NCI-H345 treated with DMSO at 0.1 percent for 48 hours (cell line): Measurements from ENCODE around the gene NDUFV1.
A peak's percentile ranks its signal among the peaks of the same experiment; 100 is the strongest.
"Not testable (repeated sequence)": the region's sequence is repeated elsewhere in the genome, so short reads cannot be mapped to it uniquely, and the experiment has no call there.

Source experiments
- DNase-seq: peaks from one replicate; lab custom pipeline; 2025; ENCODE audit not compliant: unreplicated experiment; lab: John Stamatoyannopoulos, UW

The NDUFV1 gene

DNA sequence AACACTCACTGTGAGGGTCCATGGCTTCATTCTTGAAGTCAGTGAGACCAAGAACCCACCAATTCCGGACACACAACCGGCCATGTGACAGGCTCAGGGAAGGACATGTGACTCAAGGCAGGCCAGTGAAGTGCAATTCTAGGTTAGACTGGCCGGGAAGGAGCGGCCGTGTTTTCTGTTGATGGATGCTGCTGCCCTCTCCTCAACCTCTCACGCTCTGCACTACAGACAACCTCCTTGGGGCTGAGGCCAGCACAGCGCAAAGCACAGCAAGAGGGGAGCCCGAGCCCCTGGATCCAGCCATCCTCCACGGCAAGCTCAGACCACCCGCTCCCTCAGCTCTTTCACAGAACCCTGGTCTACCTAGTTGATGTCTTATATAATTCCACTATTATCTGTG lies 20.2 kb downstream of the NDUFV1 start:
- DNase-seq: no peak

DNA sequence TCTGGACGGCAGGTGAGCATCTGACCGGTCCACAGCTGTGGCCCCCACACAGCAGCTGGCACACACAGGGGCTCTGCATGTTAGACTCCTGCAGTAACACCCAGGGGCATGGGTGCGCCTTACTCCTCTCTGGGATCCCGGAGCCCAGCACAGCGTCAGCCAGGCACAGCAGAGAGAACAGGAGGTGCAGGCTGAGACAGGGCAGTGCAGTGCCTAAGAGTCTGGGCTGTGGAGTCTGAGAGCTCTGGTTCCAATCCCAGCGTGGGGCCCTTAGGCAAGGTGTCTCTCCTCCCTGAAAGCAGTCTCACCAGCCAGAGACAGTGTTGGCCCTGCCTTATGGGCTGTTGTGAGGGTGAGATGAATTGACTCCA lies 20.7 kb downstream of the NDUFV1 start:
- DNase-seq: no peak

DNA sequence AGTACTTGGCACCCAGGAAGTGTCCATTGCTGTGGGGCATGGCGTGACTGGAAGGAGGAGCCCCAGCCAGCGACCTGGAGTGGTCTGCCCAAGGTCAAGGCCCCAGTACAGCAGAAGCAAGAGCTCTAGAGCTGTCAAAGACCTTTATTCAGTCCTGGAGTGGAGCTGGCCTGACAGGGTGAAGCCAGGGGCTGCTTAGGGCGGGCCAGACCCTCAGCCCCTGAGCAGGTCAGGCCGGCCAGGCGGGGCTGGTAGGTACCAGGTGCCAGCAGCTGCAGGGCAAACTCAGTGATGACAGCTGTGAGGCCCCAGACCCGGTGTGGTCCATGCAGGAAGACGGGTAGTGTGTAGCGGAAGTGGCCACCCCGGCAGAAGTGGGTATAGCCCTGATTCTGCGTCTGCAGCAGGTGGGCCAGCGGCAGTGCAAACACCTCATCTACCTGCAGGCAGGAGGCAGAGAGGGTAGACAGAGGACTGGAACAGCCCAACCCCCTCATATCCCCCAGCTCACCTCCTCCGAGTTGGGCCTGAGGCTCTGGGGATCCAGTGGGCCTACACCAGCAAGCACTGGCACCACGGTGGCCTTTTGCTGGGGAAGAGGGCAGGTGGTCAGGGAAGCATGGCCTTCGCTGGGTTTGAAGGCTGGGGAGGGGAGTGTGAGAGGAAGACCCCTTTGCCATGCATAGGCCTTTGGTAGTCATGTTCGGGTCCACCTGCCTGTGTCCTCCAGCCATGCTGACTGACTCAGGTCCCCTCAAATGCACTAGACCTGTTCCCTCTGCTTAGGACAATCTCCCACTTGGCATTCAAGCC lies 21.3 kb downstream of the NDUFV1 start:
- DNase-seq: no peak

DNA sequence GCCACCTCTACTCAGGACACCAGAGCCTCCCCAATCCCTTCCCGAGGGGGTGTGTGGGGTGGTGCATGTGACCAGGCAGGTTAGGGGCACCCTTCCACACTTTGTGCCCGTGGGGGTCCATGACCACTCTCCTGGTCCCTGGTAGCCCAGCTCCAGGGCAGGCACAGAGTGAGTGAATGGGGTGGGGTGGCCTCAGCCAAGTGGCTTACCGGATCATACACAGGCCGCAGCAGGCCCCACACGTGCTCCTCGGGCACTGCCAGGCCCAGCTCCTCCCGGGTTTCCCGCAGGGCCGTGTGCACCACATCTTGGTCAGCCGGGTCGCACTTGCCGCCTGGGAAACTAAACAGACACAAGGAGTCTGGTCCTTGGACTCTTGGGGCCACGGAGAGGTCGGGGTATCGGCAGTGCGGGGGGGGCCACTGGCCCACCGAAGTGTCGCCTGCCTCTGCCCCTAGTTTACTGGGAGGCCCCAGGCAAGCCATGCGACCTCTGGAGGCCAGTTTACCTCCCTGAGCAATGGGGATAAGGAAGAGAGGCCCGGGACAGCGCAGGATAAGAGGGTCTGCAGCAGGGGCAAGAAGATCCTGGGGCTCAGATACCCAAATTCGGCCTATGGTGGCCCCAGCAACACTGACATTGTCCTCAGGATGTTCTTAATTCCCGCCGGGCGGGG lies 22.1 kb downstream of the NDUFV1 start:
- DNase-seq: no peak

DNA sequence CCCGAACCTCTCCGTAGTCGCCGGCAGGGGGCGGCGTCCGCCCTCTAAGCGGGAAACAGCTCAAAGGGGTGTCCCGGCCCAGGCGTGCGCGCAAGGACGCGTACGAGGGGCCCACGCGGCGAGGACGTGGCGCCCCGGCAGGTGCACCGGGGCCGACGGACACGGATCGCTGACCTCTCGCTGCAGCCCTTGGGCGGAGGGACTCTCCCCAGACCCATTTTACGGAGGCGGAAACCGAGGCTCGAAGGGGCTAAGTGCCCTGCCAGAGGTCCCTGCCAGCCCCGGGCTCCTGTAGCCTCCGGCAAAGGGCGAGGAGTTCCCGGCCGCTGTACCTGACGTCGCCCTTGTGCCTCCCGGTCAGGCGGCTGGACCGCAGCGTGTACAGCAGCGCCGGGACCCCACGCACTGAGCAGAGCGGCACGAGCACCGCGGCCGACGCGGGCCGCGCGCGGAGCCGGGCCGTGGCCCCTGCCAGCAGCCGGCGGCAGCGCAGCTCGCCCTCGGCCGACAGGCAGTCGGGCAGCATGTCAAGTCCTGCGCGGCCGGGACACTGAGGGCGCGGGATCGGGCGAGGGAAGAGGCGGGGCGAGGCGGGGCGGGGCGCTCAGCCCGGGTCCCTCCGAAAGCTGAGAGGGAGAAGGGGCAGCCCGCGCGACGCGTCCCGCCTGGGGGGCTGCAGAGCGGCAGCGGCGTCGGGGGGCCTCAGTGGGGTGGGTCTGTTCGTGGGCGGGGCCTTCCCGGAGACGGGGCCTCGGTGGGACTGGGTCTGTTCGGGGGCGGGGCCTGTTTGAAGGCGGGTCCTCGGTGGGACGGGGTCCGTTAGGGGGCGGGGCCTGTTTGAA lies 22.9 kb downstream of the NDUFV1 start, which contains the start of gene NUDT8:
Gene NUDT8, minus strand, starts transcription at position 552 of the 842 bp plus-strand sequence. Its CDS starts 26 bp downstream, at position 526.
- peak; percentile 44 for DNase-seq

DNA sequence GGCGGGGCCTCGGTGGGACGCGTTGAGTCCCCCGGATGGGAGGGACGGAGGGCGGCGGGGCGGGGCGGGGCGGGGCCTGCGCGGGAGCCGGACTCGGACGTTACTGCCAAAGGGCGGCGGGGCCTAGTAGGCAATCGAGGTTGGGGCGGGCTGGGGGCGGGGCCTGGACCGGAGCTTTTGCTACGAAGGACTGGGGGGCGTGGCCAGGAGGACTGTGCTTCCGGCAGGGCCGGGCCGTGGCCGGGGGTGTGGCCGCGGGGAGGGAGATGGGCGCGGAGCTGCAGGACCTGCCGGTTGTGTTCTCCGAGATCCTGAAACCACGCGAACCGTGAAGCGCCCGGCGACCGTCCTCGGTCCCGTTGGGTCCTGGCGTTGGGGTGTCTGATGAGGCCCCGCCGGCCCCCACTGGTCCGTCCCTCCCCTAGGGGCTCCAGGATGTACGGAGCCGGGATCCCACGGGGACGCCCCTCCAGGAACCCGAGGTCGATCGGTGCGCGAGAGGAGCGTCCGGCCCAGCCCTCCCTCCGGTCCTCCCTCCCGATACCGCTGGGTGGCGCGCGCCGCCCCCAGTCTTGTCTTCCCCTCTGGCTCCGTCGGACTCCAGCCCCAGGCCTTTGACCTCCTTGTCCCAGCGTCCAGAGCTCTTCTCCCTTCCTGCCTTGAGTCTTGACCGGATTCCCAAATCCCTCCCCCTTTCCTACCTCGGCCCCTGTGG lies 23.6 kb downstream of the NDUFV1 start:
- DNase-seq: peak; percentile 85

DNA sequence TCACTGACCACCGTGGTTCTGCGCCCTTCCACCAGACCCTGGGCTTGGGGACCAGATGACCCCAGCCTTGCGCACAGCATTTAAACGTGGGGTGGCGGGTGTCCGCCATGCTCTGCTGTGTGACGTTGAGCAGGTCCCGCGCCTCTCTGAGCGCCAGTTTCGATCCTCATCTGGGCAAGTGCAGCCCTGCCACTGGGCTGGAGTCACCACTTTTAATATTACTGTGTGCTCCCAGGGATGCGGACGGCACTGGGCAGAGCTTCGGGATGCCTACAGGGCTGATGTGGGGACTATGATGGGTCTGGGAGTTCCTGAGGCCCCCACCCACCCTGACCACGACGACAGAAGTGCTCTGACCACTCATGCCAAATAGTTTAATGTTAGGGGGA lies 24.2 kb downstream of the NDUFV1 start:
- DNase-seq: no peak

DNA sequence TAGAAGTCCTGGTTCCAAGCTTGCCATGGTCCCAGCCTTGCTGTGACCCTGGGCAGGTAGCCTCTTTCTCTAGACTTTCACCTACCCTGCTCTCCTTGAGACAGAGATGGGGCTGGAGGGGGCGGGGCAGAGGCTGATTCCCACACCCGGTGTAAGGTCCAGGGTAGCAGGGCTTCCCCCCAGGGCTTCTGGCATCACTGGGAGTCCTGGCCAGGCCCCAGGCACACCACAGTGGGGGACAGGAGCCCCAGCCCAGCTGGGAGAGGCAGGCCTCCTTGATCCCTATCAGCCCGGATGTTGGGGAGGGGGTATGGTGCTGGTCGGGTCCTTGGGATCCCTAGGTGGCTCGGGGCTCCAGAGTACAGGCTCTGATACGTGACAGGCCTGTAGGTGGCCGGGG lies 24.7 kb downstream of the NDUFV1 start:
- no peak for DNase-seq

DNA sequence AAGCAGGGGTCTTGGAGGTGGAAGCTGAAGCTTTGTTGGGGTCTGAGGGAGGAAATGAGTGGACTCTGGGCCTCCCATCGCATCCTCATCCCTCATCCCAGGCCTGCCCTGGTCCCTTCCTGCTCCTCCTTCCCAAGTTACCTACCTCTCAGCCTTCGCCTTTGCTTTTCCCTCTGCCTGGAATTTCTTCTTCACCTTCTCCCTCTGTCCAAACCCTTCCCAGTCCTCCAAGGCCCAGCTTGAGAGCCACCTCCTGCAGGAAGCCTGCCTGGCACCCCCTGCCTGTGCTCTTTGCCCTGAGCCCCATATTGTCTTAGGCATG lies 25.1 kb downstream of the NDUFV1 start:
- DNase-seq: no peak

DNA sequence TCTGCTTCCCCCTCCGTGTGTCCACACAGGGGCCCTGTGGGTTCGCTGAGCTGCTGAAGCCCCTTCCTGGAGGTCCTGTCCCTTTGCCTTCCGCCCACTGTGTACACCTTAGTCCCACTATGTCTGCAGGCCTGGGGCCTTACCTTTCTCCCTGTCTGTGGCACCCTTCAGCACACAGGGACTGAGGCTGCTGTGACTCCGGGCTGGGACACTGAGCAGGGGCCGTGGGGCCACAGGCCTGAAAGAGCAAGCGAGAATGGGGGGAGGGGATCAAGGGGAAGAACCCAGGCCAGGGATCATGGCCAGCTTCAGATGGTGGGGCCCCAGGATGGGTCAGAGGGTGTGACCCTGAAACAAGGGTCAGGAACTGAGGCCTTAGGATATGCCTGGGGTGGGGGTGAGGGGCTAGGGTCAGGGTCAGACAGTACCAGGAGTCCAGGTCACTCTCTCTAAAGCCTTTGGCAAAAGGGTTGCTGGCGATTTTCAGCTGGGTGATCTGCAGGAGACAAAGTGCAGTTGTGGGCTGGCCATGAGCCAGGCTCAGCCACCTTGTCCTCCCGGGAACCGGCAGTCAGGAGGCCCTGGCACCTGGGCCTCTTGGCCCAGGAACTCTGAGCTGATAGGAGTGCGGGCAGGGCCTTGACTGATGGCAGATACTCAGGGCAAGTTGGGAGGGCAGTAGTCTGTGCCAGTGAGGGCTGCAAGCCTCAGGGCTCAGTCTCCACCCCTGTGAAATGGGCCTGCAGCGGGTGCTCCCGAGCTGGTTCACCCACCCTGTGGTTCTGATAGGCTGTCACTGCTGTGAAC lies 25.6 kb downstream of the NDUFV1 start:
- DNase-seq: no peak

DNA sequence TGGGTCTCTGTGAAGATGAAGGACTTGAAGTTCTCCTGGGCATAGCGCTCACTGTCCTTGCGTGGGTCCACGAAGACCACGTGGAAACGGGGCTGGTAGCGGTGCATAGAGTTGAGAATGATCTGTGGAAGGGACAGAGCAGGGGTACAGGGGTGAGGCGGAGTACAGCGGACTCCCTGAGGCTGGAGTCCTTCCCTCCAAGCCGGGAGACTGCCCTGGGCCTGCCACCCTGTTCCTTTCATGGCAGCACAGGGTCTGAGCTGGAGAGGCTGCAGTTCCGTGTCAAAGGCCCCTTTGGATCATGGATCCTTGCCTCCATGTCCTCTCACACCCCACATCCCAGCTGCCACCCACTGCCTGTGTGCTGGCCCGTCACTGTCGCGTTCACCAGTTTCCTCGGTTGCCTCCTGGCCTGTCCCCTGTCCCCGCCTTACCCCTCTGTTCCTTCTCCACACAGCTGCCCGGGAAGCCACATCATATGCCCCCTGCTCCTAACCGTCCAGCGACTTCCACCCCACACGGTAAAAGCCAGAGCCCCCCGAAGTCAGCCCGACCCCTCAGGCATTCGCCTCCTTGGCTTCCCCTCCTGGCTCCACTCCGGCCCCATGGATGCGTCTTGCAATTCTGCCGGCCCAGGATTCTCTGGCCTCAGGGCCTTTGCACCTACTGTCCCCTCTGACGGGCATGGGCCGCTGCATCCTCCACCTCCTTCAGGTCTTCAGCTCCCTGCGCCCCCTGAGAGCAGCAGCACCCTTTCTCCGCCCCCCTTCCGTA lies 26.4 kb downstream of the NDUFV1 start:
- DNase-seq: no peak

DNA sequence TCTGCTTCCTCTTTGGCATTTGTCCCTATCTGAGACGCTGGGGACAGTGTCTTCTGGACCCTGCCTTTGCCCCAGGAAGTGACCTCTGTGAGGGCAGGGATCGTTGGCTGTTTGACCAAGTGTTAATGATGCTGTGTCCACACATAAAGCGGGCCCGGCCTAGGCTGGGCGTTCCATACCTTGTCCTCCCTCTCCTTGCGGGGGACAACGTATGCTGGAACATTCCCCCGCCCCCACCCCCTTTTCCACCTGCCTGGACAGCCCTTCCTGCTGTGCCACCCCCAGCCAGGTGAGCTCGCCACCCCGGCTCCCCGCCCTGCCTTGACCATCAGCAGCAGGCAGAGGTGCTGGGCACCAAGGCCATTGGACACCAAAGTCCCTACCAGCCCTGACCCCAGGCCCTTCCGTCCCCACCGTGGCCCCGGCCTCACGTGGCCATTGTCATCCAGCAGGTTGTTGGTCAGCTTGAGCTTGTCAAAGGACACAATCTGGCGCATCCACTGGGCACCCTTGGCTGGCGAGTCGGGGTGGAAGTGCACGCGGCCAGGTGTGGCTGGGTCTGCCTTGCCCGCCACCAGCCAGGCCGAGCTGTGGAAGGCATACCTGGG lies 27.1 kb downstream of the NDUFV1 start:
- no peak for DNase-seq

DNA sequence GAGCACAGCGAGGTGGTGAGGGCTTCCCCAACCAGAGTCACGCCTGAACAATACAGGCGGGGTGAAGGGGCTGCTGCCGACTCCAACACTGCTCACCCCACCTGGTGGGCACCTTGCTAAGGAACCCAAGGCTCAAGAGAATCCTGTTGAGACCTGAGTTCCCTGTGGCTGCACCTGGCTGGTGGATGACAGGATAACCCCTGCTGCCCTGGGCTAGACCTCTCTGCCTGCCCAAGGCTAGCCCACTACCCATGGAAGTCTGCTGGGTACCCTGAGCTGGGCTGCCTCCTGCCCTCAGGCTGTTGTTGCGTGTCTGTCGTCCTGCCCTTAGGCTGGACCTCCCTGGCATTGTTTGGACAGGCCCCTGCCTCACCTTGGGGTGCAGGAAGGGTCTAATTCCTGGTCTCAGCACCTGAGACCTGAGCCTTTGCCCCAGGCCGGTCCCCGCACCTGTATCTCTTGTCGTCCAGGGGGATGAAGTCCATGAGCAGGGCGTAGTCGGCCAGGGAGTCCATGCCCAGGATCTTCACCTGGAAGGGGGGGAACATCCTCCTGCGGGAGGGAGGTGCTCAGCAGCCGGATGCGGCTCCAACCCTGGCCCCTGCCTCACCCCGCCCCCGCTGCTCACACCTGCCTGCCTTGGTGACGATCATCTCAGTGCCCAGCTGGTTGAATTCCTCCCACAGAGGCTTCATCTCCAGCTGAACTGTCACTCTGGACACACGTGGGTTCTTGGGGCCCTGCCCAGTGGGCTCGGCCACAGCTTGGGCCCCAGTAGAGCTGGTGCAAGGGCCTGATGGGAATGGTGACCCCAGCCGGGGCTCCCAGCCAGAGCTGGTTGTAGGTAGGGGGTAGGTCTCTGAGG lies 27.9 kb downstream of the NDUFV1 start:
- DNase-seq: no peak

DNA sequence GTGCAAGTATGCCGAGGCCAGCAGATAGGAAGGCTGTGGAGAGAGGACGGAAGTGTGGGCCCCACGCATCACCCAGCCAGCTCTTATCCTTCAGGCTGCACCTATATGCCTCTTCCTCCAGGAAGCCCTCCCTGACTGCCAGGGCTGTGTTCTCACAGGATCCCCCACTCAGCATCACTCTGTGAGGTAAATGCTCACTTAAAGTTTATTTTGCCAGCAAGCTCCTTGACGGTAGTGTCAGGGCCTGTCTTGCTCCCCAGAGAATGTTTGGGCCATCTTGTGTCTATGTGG lies 28.4 kb downstream of the NDUFV1 start:
- no peak for DNase-seq

DNA sequence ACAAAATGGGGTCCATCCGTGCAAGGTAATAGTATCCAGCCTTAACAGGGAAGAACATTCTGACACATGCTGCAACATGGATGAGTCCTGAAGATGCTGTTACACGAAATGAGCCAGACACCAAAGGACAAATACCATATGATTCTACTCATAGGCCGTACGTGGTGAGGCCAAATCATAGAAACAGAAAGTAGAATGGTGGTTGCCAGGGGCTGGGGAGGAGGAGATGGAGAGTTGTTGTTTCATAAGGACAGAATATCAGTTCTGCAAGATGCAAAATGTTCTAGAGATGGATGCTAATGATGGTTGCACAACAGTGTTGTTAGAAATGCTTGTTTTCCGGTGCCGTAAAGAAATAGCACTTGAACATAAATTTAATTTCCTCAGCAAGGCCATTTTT lies 30.2 kb downstream of the NDUFV1 start:
- DNase-seq: no peak

DNA sequence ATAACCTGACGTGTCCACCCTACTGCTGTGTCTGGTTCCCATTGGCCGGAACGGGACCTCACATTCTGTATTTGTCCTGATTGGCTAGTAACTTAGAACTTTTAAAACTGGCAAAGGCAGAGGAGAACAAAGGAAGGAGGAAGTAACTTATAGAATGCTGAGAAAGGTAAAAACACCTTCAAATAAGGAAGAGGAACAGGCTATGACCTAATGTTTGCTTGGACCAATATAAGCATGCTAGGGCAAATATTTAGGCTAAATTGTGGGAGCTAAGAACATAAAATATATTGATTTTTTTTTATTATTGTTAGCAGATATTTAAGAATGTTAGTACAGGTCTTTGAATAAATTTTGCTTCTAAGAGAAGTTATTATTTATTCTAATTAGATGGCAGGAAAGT lies 30.7 kb downstream of the NDUFV1 start:
- DNase-seq: not testable (repeated sequence)

DNA sequence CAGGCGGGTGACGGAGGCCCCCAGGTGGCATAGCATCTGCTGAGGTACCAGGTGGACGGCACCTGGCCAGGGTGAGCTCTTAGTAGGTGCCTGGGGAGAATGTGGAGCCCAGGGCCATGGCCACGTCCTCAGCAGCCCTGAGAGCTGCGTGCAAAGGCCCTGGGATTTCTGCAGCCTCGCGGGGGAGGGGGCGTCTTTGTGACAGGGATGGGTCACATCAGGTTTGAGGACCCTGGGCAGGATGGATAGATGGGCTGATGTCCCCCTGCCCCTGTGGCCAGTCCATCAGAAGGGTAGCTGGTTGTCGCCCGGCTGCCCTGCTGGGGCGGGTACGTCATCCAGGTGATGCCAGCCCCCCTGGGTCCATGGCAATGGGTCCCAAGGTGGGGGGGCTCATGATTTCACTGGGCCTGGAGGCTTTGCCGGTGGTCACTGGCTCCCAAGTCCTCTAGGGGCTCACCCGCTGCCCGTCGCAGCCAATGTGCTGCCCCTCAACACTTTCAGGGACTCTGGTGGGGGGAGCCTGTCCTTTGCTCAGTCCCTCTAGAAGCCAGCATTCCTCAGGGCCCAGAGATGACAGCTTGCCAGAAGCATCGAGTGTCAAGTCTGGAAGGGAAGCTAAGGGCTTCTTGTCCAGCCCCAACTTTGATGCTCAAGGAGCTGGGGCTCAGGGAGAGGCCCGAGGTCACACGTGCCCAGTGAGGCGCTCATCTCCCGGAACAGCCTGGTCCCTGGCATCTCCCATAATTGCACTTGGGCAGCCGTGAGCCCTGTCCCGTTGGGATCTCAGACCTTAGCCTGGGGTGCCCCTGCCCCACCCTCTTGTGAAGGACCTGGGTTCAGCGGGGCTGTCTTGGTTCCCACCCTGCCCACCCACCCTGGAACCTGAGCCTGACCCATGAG lies 32.0 kb downstream of the NDUFV1 start:
- no peak for DNase-seq
